GM12878 (cell line): ENCODE data around the gene GPR158. TPM values are rescaled to one million over a fixed set of nuclear protein-coding genes. Genes with fewer than 3 reads are reported as not detected.

ENCODE experiments used
- ATAC-seq: fragments of 200-7000 bp; cut with Tn5 transposase; 3 replicates; pipeline ENCODE4 v1.9.1; 2020; ENCODE audit warnings: mild to moderate bottlenecking, moderate library complexity
- BruUV-seq: library from RNA; stranded (reverse); fragments of 400-500 nt; replicated peaks from 2 replicates; lab custom pipeline; 2021; lab: Mats Ljungman, UMichigan
- CTCF ChIA-PET: fragments of 300-600 bp; sonication (Branson Sonifier 250); formaldehyde crosslinking; extraction: SDS; loops from one replicate; lab custom pipeline; 2021; ENCODE audit warnings: inconsistent platforms; lab: Yijun Ruan, JAX
- POLR2A ChIA-PET: fragments of 350-600 bp; formaldehyde crosslinking; extraction: SDS; loops from one replicate; lab custom pipeline; 2021; ENCODE audit warnings: inconsistent platforms; lab: Charles Lee
- RAD21 ChIA-PET: fragments of 300-600 bp; sonication (Branson Sonifier 250); formaldehyde crosslinking; loops from one replicate; lab custom pipeline; 2023; ENCODE audit warnings: antibody characterized with exemption; ENCODE audit not compliant: unreplicated experiment; lab: Charles Lee
- SMC1A ChIA-PET: fragments of 300-600 bp; sonication (Branson Sonifier 250); formaldehyde crosslinking; loops from one replicate; lab custom pipeline; 2023; ENCODE audit not compliant: unreplicated experiment, uncharacterized antibody; lab: Charles Lee
- DNase-seq: peaks from one replicate; pipeline ENCODE4 v3.0.0-alpha.2; 2011; ENCODE audit warnings: low read depth, low spot score
- FAIRE-seq: peaks from 3 replicates; lab custom pipeline; 2011; peaks lifted over from hg19 to GRCh38; lab: Jason Lieb, UNC
- H2AFZ ChIP-seq: 2 replicates; pipeline ENCODE4 v1.6.0; 2011; ENCODE audit warnings: low read depth, low read length, control low read depth; ENCODE audit not compliant: control insufficient read depth
- H3K27ac ChIP-seq: 2 replicates; pipeline ENCODE4 v1.5.1; 2011; ENCODE audit warnings: control low read depth; ENCODE audit not compliant: control insufficient read depth, insufficient read depth
- H3K27me3 ChIP-seq, 2 experiments: replicated peaks in 1 of 2; 2 replicates each; pipeline versions ENCODE4 v1.6.0 to v1.6.1; 2011; ENCODE audit warnings: low read length in 1 of 2; ENCODE audit not compliant: control insufficient read depth in 2 of 2, insufficient read depth in 2 of 2
- H3K36me3 ChIP-seq, 2 experiments: 2 replicates each; pipeline ENCODE4 v1.5.1; 2011; ENCODE audit warnings: low read length in 1 of 2; ENCODE audit not compliant: control insufficient read depth in 2 of 2, insufficient read depth in 2 of 2
- H3K4me1 ChIP-seq: 2 replicates; pipeline ENCODE4 v1.6.1; 2011; ENCODE audit warnings: mild to moderate bottlenecking, low read length, moderate library complexity, mixed read lengths; ENCODE audit not compliant: control insufficient read depth, insufficient read depth
- H3K4me2 ChIP-seq: 2 replicates; pipeline ENCODE4 v1.6.0; 2011; ENCODE audit warnings: control low read depth; ENCODE audit not compliant: control insufficient read depth, insufficient read depth
- H3K4me3 ChIP-seq: fragments of 200-600 bp; sonication (generic); 2 replicates; pipeline ENCODE4 v1.5.1; 2016
- H3K79me2 ChIP-seq: 2 replicates; pipeline ENCODE4 v1.6.0; 2011; ENCODE audit warnings: low read length; ENCODE audit not compliant: control insufficient read depth, insufficient read depth
- H3K9ac ChIP-seq: 2 replicates; pipeline ENCODE4 v1.8.0; 2011; ENCODE audit warnings: low read length, control low read depth, mixed read lengths; ENCODE audit not compliant: control insufficient read depth, insufficient read depth
- H3K9me3 ChIP-seq: replicated peaks from 3 replicates; pipeline ENCODE4 v1.5.1; 2011; ENCODE audit warnings: mild to moderate bottlenecking, low read length; ENCODE audit not compliant: control insufficient read depth, insufficient read depth
- H4K20me1 ChIP-seq: 2 replicates; pipeline ENCODE4 v1.6.0; 2011; ENCODE audit not compliant: control insufficient read depth, insufficient read depth
- CEBPZ ChIP-seq: fragments of 150-350 bp; IDR thresholded peaks from 2 replicates; pipeline ENCODE4 v1.6.1; 2016; ENCODE audit warnings: low read depth, low read length
- EED ChIP-seq: sonication (generic); IDR thresholded peaks from 2 replicates; pipeline ENCODE4 v1.6.1; 2016; ENCODE audit warnings: antibody characterized with exemption, low read depth
- ELK1 ChIP-seq: IDR thresholded peaks from 2 replicates; pipeline ENCODE4 v1.6.1; 2012; ENCODE audit warnings: low read depth, low read length, improper control_type of control experiment
- ESRRA ChIP-seq: IDR thresholded peaks from 2 replicates; pipeline ENCODE4 v1.6.1; 2012; ENCODE audit warnings: mild to moderate bottlenecking, low read length, improper control_type of control experiment
- IRF3 ChIP-seq: fragments of 450-650 bp; IDR thresholded peaks from 2 replicates; pipeline ENCODE4 v1.6.1; 2014; ENCODE audit warnings: mild to moderate bottlenecking
- MAX ChIP-seq: IDR thresholded peaks from 2 replicates; pipeline ENCODE4 v1.6.1; 2012; ENCODE audit warnings: low read depth, low read length, improper control_type of control experiment
- PAX8 ChIP-seq: fragments of 450-650 bp; IDR thresholded peaks from 2 replicates; pipeline ENCODE4 v1.6.1; 2017; ENCODE audit warnings: mild to moderate bottlenecking, moderate library complexity
- SPI1 ChIP-seq: IDR thresholded peaks from 2 replicates; pipeline ENCODE4 v1.6.1; 2011; ENCODE audit warnings: low read depth, mild to moderate bottlenecking, low read length, moderate library complexity, borderline replicate concordance; ENCODE audit not compliant: insufficient read depth
- TARDBP ChIP-seq: IDR thresholded peaks from 2 replicates; pipeline ENCODE4 v1.6.1; 2016; ENCODE audit warnings: borderline replicate concordance
- YBX1 ChIP-seq: fragments of 450-650 bp; IDR thresholded peaks from 2 replicates; pipeline ENCODE4 v1.6.1; 2016; ENCODE audit warnings: antibody characterized with exemption
- ZBTB33 ChIP-seq: fragments of 450-650 bp; IDR thresholded peaks from 2 replicates; pipeline ENCODE4 v1.6.1; 2017; ENCODE audit warnings: mild to moderate bottlenecking
- ZNF687 ChIP-seq: fragments of 450-650 bp; IDR thresholded peaks from 2 replicates; pipeline ENCODE4 v1.6.1; 2017; ENCODE audit warnings: mild to moderate bottlenecking, moderate library complexity
- WGBS: methylation state at CpG from one replicate; pipeline ENCODE4 v1.1.6; 2016; ENCODE audit warnings: low lambda C conversion rate; ENCODE audit not compliant: insufficient replicate concordance, insufficient coverage; ENCODE audit errors: missing lambda C conversion rate; 5-methylcytosine and 5-hydroxymethylcytosine counted together
- in situ Hi-C: fragments of 300-500 bp; cut with MboI; formaldehyde crosslinking; loops from 9 replicates; pipeline ENCODE4 v1.14.3; 2018; ENCODE audit warnings: mixed read lengths
- intact Hi-C: fragments of 100-400 bp; cut with micrococcal nuclease; formaldehyde crosslinking; loops from one replicate; pipeline ENCODE4 v1.14.2; 2022; ENCODE audit not compliant: unreplicated experiment
- polyA plus RNA-seq, 11 experiments: library from polyadenylated mRNA; depleted of rRNA in 4 of 11; unstranded in 6 of 11; stranded (reverse) in 5 of 11; fragments of >200 nt; fragmentation: Nextera tagmentation in 4 of 11; fragmentation: Illumina TruSeq in 1 of 11; extraction: Ambion mirVana in 4 of 11; extraction: Trizol in 1 of 11; gene quantifications; 1 replicate in 1 of 11; 2 replicates in 10 of 11; pipeline versions ENCODE4 v1.2.1 to v1.2.3, GENCODE V29; 2011 to 2016; ENCODE audit warnings: inconsistent platforms in 2 of 11, missing spikeins in 2 of 11, low read depth in 1 of 11
- total RNA-seq, 4 experiments: library from RNA; depleted of rRNA in 3 of 4; stranded (reverse); fragments of >200 nt in 3 of 4; fragmentation: Illumina TruSeq in 1 of 4; extraction: Trizol in 1 of 4; gene quantifications; 2 replicates each; pipeline versions ENCODE4 v1.2.1 to v1.2.3, GENCODE V29; 2013 to 2021

GPR158 gene
- total and polyA plus RNA-seq, 10 of the 15 experiments (the other 5 are each of a cell fraction or from before 2014, with no cell fraction given): not detected

- H3K36me3 ChIP-seq: no peaks in the 10 kb centered on the region
- ChIA-PET CTCF (no interaction called here), RAD21 (no interaction called here), POLR2A (no interaction called here), SMC1A (no interaction called here)
- BruUV-seq: no TSS peak
- no peak overlapping the region for H2AFZ ChIP-seq
- H3K27me3 ChIP-seq: no peaks in the 10 kb centered on the region
- no peaks in the 10 kb centered on the region for H3K79me2 ChIP-seq
- DNase-seq (no peak), ATAC-seq (no peak), FAIRE-seq (no peak)
- no peaks in the 10 kb centered on the region for H4K20me1 ChIP-seq
- intact Hi-C loops: no loop called here
- H3K4me2 ChIP-seq: no peak overlapping the region
- H3K27ac ChIP-seq: no peak overlapping the region
- H3K4me1 ChIP-seq: no peaks in the 10 kb centered on the region
- H3K9ac ChIP-seq: no peak overlapping the region
- TF ChIP-seq TARDBP (no peak), EED (no peak), PAX8 (no peak), ZNF687 (no peak), CEBPZ (no peak), ZBTB33 (no peak), ELK1 (no peak), IRF3 (no peak), YBX1 (no peak), ESRRA (no peak), MAX (no peak), SPI1 (no peak)
- TF ChIP-seq, all 136 proteins: peak for 0
- in situ Hi-C loops: no loop called here
- WGBS: 0% methylated on average over 2 of the region's 2 CpGs
- H3K9me3 ChIP-seq: no peaks in the 10 kb centered on the region
- no peak overlapping the region for H3K4me3 ChIP-seq
These were observed 439.9 kb downstream of the GPR158 start for GRCh38 chr10:25614652-25615051.
